ENCODE data around the gene PALLD. TPM values are rescaled to one million over a fixed set of nuclear protein-coding genes. Genes with fewer than 3 reads are reported as not detected.

PALLD gene
- polyA plus RNA-seq, 4 donors, result 179 to 246 (median 227) TPM

GRCh38 chr4:168584321-168584771 lies 87.5 kb downstream of the PALLD start:
- DNase-seq (ENCODE audit: low read depth in 4 of 4, low spot score in 3 of 4), result no peak

- peak; percentile 48 to 56 (median 52) for DNase-seq (ENCODE audit: low read depth in 4 of 4, low spot score in 3 of 4)
Measured at GRCh38 chr4:168585168-168586091, 88.6 kb downstream of the PALLD start.

- no peak for DNase-seq (ENCODE audit: low read depth in 4 of 4, low spot score in 3 of 4)
Measured at GRCh38 chr4:168586926-168587325, 90.1 kb downstream of the PALLD start.

GRCh38 chr4:168587411-168588125 lies 90.7 kb downstream of the PALLD start:
- no peak for DNase-seq (ENCODE audit: low read depth in 4 of 4, low spot score in 3 of 4)

- no peak for DNase-seq (ENCODE audit: low read depth in 4 of 4, low spot score in 3 of 4)
Measured at GRCh38 chr4:168588916-168589531, 92.2 kb downstream of the PALLD start.

GRCh38 chr4:168592676-168593075 lies 95.8 kb downstream of the PALLD start:
- DNase-seq (ENCODE audit: low read depth in 4 of 4, low spot score in 3 of 4), result no peak

GRCh38 chr4:168593399-168593798 lies 96.5 kb downstream of the PALLD start:
- DNase-seq (ENCODE audit: low read depth in 4 of 4, low spot score in 3 of 4), result no peak

GRCh38 chr4:168594121-168594520 lies 97.3 kb downstream of the PALLD start:
- no peak for DNase-seq (ENCODE audit: low read depth in 4 of 4, low spot score in 3 of 4)

GRCh38 chr4:168598191-168598590 lies 101.3 kb downstream of the PALLD start:
- DNase-seq (ENCODE audit: low read depth in 4 of 4, low spot score in 3 of 4), result no peak

GRCh38 chr4:168600796-168601583 lies 104.1 kb downstream of the PALLD start:
- DNase-seq (ENCODE audit: low read depth in 4 of 4, low spot score in 3 of 4), result no peak

GRCh38 chr4:168601899-168602298 lies 105.0 kb downstream of the PALLD start:
- no peak for DNase-seq (ENCODE audit: low read depth in 4 of 4, low spot score in 3 of 4)

- DNase-seq (ENCODE audit: low read depth in 4 of 4, low spot score in 3 of 4), result no peak
Measured at GRCh38 chr4:168604496-168605373, 107.9 kb downstream of the PALLD start.

GRCh38 chr4:168605411-168605810 lies 108.6 kb downstream of the PALLD start:
- DNase-seq (ENCODE audit: low read depth in 4 of 4, low spot score in 3 of 4), result no peak

- no peak for DNase-seq (ENCODE audit: low read depth in 4 of 4, low spot score in 3 of 4)
Measured at GRCh38 chr4:168607215-168607614, 110.4 kb downstream of the PALLD start.

- DNase-seq (ENCODE audit: low read depth in 4 of 4, low spot score in 3 of 4), result no peak
Measured at GRCh38 chr4:168608771-168609170, 111.9 kb downstream of the PALLD start.

GRCh38 chr4:168609369-168609768 lies 112.5 kb downstream of the PALLD start:
- no peak for DNase-seq (ENCODE audit: low read depth in 4 of 4, low spot score in 3 of 4)

GRCh38 chr4:168610911-168611530 lies 114.2 kb downstream of the PALLD start:
- DNase-seq (ENCODE audit: low read depth in 4 of 4, low spot score in 3 of 4), result no peak

GRCh38 chr4:168612450-168613135 lies 115.7 kb downstream of the PALLD start:
- DNase-seq (ENCODE audit: low read depth in 4 of 4, low spot score in 3 of 4), result no peak
